ENCODE measurements around the gene MYO10. TPM values are rescaled to one million over a fixed set of nuclear protein-coding genes. Genes with fewer than 3 reads are reported as not detected.

Gene MYO10
- polyA plus RNA-seq, 1 donor, result 30.7 TPM

DNA sequence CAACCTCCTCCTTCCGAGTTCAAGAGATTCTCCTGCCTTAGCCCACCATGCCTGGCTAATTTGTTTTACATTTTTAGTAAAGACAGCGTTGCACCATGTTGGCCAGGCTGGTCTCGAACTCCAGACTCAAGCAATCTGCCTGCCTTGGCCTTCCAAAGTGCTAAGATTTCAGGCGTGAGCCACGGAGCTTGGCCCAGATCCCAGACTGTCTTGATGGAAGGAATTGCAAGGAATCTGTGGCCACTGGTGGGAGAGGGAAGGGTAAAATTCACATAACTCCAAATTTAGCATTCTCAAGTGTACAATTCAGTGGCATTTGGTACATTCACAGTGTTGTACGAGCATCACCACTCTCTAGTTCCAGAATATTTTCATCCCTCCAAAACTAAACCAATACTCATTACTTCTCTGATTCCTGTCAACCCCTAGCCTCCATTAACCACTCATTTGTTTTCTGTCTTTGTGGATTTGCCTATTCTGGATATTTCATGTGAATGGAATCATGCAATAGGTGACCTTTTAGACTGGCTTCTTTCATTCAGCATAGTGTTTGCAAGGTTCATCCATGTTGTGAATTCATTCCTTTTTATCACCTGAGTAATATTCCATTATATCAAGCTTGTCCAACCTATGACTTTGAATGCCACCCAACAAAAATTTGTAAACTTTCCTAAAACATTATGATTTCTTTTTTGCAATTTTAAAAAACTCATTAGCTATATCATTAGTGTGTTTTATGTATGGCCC is 8.9 kb upstream of the MYO10 start:
- peaks cover 2% of the 10 kb centered on the region for H3K27me3 ChIP-seq (ENCODE audit: control insufficient read depth, insufficient read depth, low read length)
- H3K27ac ChIP-seq (ENCODE audit: low read length), result no peak overlapping the region
- H3K4me1 ChIP-seq (ENCODE audit: control insufficient read depth, insufficient read depth, low read length), result peaks cover 3% of the 10 kb centered on the region
- no peak overlapping the region for H3K4me3 ChIP-seq (ENCODE audit: low read length)
- DNase-seq, result no peak
- H3K36me3 ChIP-seq (ENCODE audit: control insufficient read depth, insufficient read depth, low read length), result no peaks in the 10 kb centered on the region
- peaks cover 8% of the 10 kb centered on the region for H3K9me3 ChIP-seq (ENCODE audit: control insufficient read depth, low read depth, low read length)
- 83% methylated on average over 1 of the region's 6 CpGs for WGBS (ENCODE audit: insufficient coverage, low lambda C conversion rate)

DNA sequence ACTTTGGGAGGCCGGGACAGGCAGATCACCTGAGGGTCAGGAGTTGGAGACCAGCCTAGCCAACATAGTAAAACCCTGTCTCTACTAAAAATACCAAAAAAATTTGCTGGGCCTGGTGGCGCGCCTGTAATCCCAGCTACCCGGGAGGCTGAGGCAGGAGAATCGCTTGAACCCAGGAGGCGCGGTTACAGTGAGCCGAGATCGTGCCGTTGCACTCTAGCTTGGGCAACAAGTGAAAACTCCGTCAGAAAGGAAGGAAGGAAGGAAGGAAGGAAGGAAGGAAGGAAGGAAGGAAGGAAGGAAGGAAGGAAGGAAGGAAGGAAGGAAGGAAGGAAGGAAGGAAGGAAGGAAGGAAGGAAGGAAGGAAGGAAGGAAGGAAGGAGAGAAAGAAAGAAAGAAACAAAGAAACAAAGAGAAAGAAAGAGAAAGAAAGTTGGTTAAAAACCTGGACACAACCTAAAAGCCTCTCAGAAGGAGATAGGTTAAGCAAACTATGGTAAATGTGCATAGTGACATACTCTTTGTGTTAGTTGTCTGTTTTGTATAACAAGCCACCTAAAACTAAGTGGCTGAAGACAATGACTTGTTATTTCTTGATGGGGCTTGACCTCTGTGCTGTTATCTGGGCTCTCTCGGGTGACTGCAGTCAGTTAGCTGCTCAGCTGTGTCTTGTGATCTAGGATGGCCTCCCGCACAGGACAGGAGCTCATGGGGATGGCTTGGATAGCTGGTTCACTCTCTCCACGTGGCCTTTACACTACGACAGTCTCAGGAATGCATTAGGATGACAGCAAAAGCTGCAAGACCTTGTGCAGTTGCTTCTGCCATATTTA is 8.0 kb upstream of the MYO10 start:
- H3K27ac ChIP-seq (ENCODE audit: low read length), result no peak overlapping the region
- peaks cover under 1% of the 10 kb centered on the region for H3K4me1 ChIP-seq (ENCODE audit: control insufficient read depth, insufficient read depth, low read length)
- peak in 1 of 2 donors; percentile 12 for DNase-seq
- no peaks in the 10 kb centered on the region for H3K36me3 ChIP-seq (ENCODE audit: control insufficient read depth, insufficient read depth, low read length)
- H3K27me3 ChIP-seq (ENCODE audit: control insufficient read depth, insufficient read depth, low read length), result peaks cover 5% of the 10 kb centered on the region
- whole genome bisulfite sequencing (ENCODE audit: insufficient coverage, low lambda C conversion rate), result 95% methylated on average over 9 of the region's 15 CpGs
- peaks cover 8% of the 10 kb centered on the region for H3K9me3 ChIP-seq (ENCODE audit: control insufficient read depth, low read depth, low read length)
- no peak overlapping the region for H3K4me3 ChIP-seq (ENCODE audit: low read length)

DNA sequence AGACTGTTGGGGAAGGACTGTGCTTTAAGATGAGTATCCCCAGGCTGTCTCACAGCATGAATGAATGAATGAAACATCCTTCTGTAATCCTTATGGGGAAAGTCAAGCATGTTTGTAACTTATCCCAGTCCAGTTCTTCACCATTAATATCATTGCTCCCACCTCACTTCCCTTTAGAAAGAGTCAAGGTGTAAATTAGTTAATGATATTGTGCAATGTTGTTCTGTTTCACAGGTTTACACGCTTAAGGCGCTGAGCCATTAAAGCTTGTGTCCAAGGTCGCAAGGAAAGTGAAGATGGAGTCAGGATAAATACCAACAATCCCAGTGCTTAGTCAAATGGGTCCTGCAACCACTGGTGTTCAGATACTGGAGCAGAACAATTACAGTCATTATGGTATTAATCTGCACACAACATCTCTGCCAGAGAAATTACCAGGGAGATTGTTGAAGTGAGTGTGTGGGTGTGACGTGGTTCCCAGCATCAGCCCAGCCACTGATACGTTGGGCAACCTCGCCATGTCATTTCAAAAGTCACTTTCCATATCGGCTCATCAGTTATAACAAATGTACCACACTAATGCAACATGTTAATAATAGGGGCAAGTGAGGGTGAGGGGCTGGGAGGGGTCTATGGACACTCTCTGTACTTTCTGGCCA is 1.5 kb upstream of the MYO10 start:
- Histone ChIP-seq H3K4me3 (ENCODE audit: low read length) (no peak overlapping the region), H3K27me3 (ENCODE audit: control insufficient read depth, insufficient read depth, low read length) (peaks cover 19% of the 10 kb centered on the region), H3K4me1 (ENCODE audit: control insufficient read depth, insufficient read depth, low read length) (peaks cover 13% of the 10 kb centered on the region), H3K36me3 (ENCODE audit: control insufficient read depth, insufficient read depth, low read length) (no peaks in the 10 kb centered on the region), H3K27ac (ENCODE audit: low read length) (peak overlapping the region; percentile 13), H3K9me3 (ENCODE audit: control insufficient read depth, low read depth, low read length) (no peaks in the 10 kb centered on the region)
- DNase-seq, result no peak
- no CpG with 5 or more reads among the region's 7 CpGs for WGBS (ENCODE audit: insufficient coverage, low lambda C conversion rate)

DNA sequence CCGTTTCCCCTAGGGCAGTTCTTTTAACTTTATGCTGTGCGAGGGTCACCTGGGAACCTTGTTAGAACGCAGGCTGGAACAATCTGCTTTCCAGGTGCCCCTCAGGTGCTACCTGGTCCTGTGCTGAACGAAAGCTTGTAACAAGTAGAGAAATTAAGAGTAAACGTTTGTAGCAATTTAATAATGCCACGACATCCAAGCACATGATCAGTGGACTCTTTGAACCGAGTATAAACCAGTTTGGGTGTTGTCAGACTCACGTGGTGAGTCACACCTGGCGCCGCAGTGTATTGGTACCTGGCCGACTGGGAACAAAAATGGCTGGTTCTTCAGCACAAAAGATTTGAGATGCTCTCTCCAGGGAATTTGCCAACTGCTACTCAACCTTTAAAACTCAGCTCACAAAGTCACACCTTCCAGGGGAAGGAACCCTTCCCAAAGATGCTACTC is 926 bp upstream of the MYO10 start:
- H3K4me3 ChIP-seq (ENCODE audit: low read length), result peak overlapping the region; percentile 73
- H3K36me3 ChIP-seq (ENCODE audit: control insufficient read depth, insufficient read depth, low read length), result no peaks in the 10 kb centered on the region
- peak overlapping the region; percentile 95 for H3K27ac ChIP-seq (ENCODE audit: low read length)
- H3K9me3 ChIP-seq (ENCODE audit: control insufficient read depth, low read depth, low read length), result no peaks in the 10 kb centered on the region
- WGBS (ENCODE audit: insufficient coverage, low lambda C conversion rate), result 0% methylated on average over 1 of the region's 11 CpGs
- DNase-seq, result peak; percentile 82 to 90
- H3K4me1 ChIP-seq (ENCODE audit: control insufficient read depth, insufficient read depth, low read length), result peaks cover 18% of the 10 kb centered on the region
- H3K27me3 ChIP-seq (ENCODE audit: control insufficient read depth, insufficient read depth, low read length), result peaks cover 19% of the 10 kb centered on the region

DNA sequence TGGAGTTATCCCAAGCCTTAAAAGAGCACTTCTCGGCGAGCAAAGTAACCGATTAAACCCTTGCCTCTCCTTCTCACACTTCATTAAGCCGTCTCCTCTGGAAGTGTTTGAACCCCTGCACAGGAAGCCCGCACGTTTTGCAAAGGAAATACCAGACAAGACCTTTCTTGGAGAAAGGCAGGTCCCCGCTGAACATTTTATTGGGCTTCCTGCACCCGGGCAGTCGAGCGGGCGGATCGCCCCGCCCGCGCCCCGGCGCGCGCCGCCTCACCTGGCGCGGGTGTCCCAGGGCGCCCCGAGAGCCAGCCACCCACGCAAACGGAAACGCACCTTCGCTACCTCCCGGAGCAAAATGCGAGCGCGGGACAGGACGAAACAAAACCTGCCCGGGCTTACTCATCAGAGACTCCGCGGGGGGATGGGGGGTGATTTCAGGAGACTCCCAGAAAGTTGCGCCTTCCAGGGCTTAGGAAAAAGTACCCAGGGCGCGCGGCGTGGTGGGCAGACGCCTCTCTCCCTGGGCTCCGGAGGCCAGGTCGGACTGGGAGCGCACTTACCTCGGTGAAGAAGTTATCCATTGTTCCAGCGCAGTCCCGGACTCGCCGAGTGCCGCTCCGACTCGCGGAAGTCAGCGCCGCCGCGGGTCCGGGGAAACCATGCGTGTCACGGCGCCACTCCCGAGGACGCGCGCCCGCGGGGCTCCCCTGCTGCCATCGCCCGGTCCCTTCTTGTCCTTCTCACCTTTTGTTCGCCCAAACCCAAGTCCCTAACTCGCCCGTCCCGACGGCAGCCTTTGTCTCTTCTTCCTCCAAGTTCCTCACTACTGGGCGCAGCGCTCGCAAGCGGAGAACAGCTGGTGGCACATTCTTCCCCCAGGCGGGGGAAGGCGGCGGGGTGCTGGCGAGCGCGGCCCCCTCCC is 598 bp downstream of the MYO10 start:
- Histone ChIP-seq H3K9me3 (ENCODE audit: control insufficient read depth, low read depth, low read length) (no peaks in the 10 kb centered on the region), H3K27ac (ENCODE audit: low read length) (peak overlapping the region; percentile 86), H3K4me3 (ENCODE audit: low read length) (peak overlapping the region; percentile 87), H3K27me3 (ENCODE audit: control insufficient read depth, insufficient read depth, low read length) (peaks cover 19% of the 10 kb centered on the region), H3K36me3 (ENCODE audit: control insufficient read depth, insufficient read depth, low read length) (no peaks in the 10 kb centered on the region), H3K4me1 (ENCODE audit: control insufficient read depth, insufficient read depth, low read length) (peaks cover 22% of the 10 kb centered on the region)
- DNase-seq, result peak; percentile 37 to 81
- no CpG with 5 or more reads among the region's 85 CpGs for WGBS (ENCODE audit: insufficient coverage, low lambda C conversion rate)

DNA sequence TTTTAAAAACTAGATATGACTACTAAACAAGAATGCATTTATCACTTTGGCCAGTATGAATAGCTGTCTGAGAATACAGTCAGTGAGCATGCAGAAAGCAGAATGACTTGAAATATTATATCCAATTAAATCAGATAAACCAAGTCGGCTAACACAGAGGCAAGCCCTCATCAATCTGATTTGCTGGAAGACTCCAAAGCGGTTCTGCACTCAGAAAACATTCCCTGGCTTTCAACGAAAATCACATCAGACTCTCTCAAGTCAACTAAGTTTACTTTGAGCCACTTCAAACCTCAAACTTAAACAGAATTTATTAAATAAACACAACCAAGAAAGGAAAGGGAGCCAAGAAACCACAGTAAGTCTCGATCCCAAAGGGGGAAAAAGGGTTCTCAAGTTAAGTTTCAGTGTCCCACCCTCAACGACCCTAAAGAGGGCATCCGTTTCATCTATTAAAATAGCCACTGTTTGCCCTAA is 1.4 kb downstream of the MYO10 start:
- Histone ChIP-seq H3K9me3 (ENCODE audit: control insufficient read depth, low read depth, low read length) (no peaks in the 10 kb centered on the region), H3K4me3 (ENCODE audit: low read length) (peak overlapping the region; percentile 87), H3K36me3 (ENCODE audit: control insufficient read depth, insufficient read depth, low read length) (no peaks in the 10 kb centered on the region), H3K27ac (ENCODE audit: low read length) (peak overlapping the region; percentile 27), H3K4me1 (ENCODE audit: control insufficient read depth, insufficient read depth, low read length) (peaks cover 22% of the 10 kb centered on the region), H3K27me3 (ENCODE audit: control insufficient read depth, insufficient read depth, low read length) (peaks cover 14% of the 10 kb centered on the region)
- no CpG with 5 or more reads among the region's 6 CpGs for WGBS (ENCODE audit: insufficient coverage, low lambda C conversion rate)
- DNase-seq, result no peak

DNA sequence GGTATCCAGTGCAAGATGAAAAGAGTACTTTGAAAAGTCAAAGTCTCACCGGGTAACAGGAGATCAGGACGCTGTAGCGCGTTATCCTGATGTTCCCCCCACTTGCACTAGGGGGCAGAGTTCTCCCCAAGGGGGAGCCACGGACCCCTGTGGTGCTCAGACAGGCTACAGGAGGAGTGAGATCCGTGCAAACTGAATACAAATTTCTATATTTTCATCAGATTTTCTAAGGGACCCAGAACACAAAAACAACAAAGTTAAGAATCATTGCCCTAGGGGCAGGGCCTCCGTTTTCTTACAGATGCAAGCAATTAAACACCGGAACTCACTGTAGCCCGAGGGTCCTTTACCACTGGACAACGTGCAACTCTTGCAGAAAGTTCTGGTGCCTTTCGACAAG is 2.0 kb downstream of the MYO10 start:
- peak overlapping the region; percentile 87 for H3K4me3 ChIP-seq (ENCODE audit: low read length)
- H3K27me3 ChIP-seq (ENCODE audit: control insufficient read depth, insufficient read depth, low read length), result peaks cover 14% of the 10 kb centered on the region
- H3K27ac ChIP-seq (ENCODE audit: low read length), result no peak overlapping the region

DNA sequence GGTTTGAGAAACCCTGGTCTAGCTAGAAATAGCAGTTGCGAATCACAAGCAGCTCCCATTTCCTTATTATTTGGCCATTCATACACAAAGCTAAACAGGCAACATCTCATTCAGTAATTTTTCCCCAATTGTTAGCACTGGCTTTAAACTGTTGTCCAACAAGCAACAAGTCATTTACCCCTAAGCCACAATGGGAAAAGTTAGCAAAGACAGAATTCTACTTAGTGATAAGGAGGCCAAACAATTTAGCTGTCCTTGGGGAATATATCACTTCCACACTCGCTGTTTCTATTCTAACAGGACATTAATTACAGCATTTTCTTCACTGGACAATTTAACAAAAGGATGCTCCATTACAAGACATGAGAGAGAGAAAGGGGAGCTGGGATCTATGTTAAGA is 2.8 kb downstream of the MYO10 start:
- no peaks in the 10 kb centered on the region for H3K36me3 ChIP-seq (ENCODE audit: control insufficient read depth, insufficient read depth, low read length)
- WGBS (ENCODE audit: insufficient coverage, low lambda C conversion rate), result no CpG with 5 or more reads among the region's 2 CpGs
- peaks cover 9% of the 10 kb centered on the region for H3K27me3 ChIP-seq (ENCODE audit: control insufficient read depth, insufficient read depth, low read length)
- no peak overlapping the region for H3K4me3 ChIP-seq (ENCODE audit: low read length)
- no peak for DNase-seq
- no peak overlapping the region for H3K27ac ChIP-seq (ENCODE audit: low read length)
- no peaks in the 10 kb centered on the region for H3K9me3 ChIP-seq (ENCODE audit: control insufficient read depth, low read depth, low read length)
- peaks cover 22% of the 10 kb centered on the region for H3K4me1 ChIP-seq (ENCODE audit: control insufficient read depth, insufficient read depth, low read length)

More for the DNA sequence above, 2.0 kb downstream of the MYO10 start:
- Histone ChIP-seq H3K9me3 (ENCODE audit: control insufficient read depth, low read depth, low read length) (no peaks in the 10 kb centered on the region), H3K36me3 (ENCODE audit: control insufficient read depth, insufficient read depth, low read length) (no peaks in the 10 kb centered on the region), H3K4me1 (ENCODE audit: control insufficient read depth, insufficient read depth, low read length) (peaks cover 22% of the 10 kb centered on the region)
- no CpG with 5 or more reads among the region's 11 CpGs for WGBS (ENCODE audit: insufficient coverage, low lambda C conversion rate)
- DNase-seq, result peak; percentile 56 to 75

DNA sequence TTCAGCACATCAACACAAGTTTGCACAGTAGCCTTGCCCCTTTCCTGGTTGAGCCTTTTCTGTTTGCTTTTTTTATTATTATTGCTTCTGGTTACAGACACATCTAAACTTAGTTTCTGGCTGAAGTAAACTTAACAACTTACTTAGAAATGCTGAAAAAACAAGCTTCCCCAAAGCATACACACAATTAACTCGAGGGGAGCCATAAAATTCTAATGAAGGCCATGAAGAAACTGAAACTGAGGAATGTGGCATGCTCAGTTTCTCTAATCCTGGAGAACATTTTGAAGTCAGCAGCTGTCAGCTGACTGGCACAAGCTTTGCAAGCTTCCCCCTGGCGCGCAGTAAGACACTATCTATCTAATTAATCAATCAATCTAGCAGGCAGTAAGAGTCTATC is 3.7 kb downstream of the MYO10 start:
- Histone ChIP-seq H3K9me3 (ENCODE audit: control insufficient read depth, low read depth, low read length) (no peaks in the 10 kb centered on the region), H3K27me3 (ENCODE audit: control insufficient read depth, insufficient read depth, low read length) (peaks cover 5% of the 10 kb centered on the region), H3K27ac (ENCODE audit: low read length) (peak overlapping the region; percentile 57), H3K36me3 (ENCODE audit: control insufficient read depth, insufficient read depth, low read length) (no peaks in the 10 kb centered on the region), H3K4me3 (ENCODE audit: low read length) (no peak overlapping the region), H3K4me1 (ENCODE audit: control insufficient read depth, insufficient read depth, low read length) (peaks cover 19% of the 10 kb centered on the region)
- DNase-seq, result peak in 1 of 2 donors; percentile 66
- no CpG with 5 or more reads among the region's 3 CpGs for WGBS (ENCODE audit: insufficient coverage, low lambda C conversion rate)
